ENCODE results near the gene HUWE1. TPM values are rescaled to one million over a fixed set of nuclear protein-coding genes. Genes with fewer than 3 reads are reported as not detected.

The HUWE1 gene
- total and polyA plus RNA-seq, 2 of the 13 experiments (the other 11 are each of a cell fraction or from before 2014, with no cell fraction given) = 63.2 to 68.1 TPM

GRCh38 chrX:53580742-53581504 lies 105.6 kb downstream of the HUWE1 start:
- no peak overlapping the region for H3K4me3 ChIP-seq (replicated peaks in 1 of 3; ENCODE audit: insufficient read depth in 1 of 3, low read depth in 2 of 3, low read length in 3 of 3)
- H3K27ac ChIP-seq (ENCODE audit: extremely low read length, insufficient read depth, low read length) = no peak overlapping the region
- in situ Hi-C loops (cut with HindIII; ENCODE audit: extremely low pct_ligation_motif_present, low pct_unique_long_range_greater_than_20kb) (no loop called here), intact Hi-C loops (cut with micrococcal nuclease; ENCODE audit: unreplicated experiment) (no loop called here)
- DNase-seq (ENCODE audit: low spot score) (no peak), FAIRE-seq (no peak), ATAC-seq (no peak)
- no peaks in the 10 kb centered on the region for H4K20me1 ChIP-seq (ENCODE audit: insufficient read depth, low read length)
- no peak overlapping the region for H3K4me2 ChIP-seq (ENCODE audit: low read depth, low read length)
- no peaks in the 10 kb centered on the region for H3K9me3 ChIP-seq (ENCODE audit: low read length)
- TF ChIP-seq GRHL1 (CRISPR knock-in tag; conservative IDR thresholded peaks at IDR 0.05) = no peak
- TF ChIP-seq HOMEZ (CRISPR knock-in tag; IDR thresholded peaks at IDR 0.05; ENCODE audit: low read depth) = no peak
- no peak for TF ChIP-seq ZNF34 (CRISPR knock-in tag; IDR thresholded peaks at IDR 0.05; ENCODE audit: borderline replicate concordance)
- no peak for TF ChIP-seq MAFK (conservative IDR thresholded peaks at IDR 0.05 in 1 of 2, IDR thresholded peaks at IDR 0.05 in 1 of 2; ENCODE audit: low read length in 2 of 2)
- TF ChIP-seq PHB2 (IDR thresholded peaks at IDR 0.05; ENCODE audit: partially characterized antibody) = no peak
- TF ChIP-seq ZNF367 (CRISPR knock-in tag; IDR thresholded peaks at IDR 0.05; ENCODE audit: borderline replicate concordance) = no peak
- TF ChIP-seq ZNF205 (CRISPR knock-in tag; IDR thresholded peaks at IDR 0.05) = no peak
- H3K27me3 ChIP-seq (ENCODE audit: control insufficient read depth in 1 of 2, insufficient read depth in 2 of 2, low read length in 2 of 2) = no peaks in the 10 kb centered on the region
- H2AFZ ChIP-seq (ENCODE audit: low read length) = no peak overlapping the region
- 100% methylated on average over 10 of the region's 12 CpGs for WGBS (ENCODE audit: low lambda C conversion rate)
- no TSS peak for BruUV-seq (replicated peaks)
- CTCF ChIA-PET (ENCODE audit: low intra/inter-chr PET ratio, low total read pairs) = no interaction called here
- POLR2A ChIA-PET = no interaction called here
- H3K9ac ChIP-seq (ENCODE audit: insufficient read depth, low read depth, low read length) = no peak overlapping the region
- H3K36me3 ChIP-seq (replicated peaks in 1 of 2; ENCODE audit: control insufficient read depth in 1 of 2, insufficient read depth in 2 of 2, low read length in 2 of 2) = peaks cover 2 to 47% of the 10 kb centered on the region in 2 experiments
- H3K4me1 ChIP-seq (ENCODE audit: insufficient read depth, low read length) = no peaks in the 10 kb centered on the region
- H3K79me2 ChIP-seq (ENCODE audit: insufficient read depth, low read length) = no peaks in the 10 kb centered on the region
